Measurements from ENCODE around the gene NPM3. TPM values are rescaled to one million over a fixed set of nuclear protein-coding genes. Genes with fewer than 3 reads are reported as not detected.

NPM3 gene
- total and polyA plus RNA-seq, 2 of the 13 experiments (the other 11 are each of a cell fraction or from before 2014, with no cell fraction given): 47.6 to 129 TPM

DNA sequence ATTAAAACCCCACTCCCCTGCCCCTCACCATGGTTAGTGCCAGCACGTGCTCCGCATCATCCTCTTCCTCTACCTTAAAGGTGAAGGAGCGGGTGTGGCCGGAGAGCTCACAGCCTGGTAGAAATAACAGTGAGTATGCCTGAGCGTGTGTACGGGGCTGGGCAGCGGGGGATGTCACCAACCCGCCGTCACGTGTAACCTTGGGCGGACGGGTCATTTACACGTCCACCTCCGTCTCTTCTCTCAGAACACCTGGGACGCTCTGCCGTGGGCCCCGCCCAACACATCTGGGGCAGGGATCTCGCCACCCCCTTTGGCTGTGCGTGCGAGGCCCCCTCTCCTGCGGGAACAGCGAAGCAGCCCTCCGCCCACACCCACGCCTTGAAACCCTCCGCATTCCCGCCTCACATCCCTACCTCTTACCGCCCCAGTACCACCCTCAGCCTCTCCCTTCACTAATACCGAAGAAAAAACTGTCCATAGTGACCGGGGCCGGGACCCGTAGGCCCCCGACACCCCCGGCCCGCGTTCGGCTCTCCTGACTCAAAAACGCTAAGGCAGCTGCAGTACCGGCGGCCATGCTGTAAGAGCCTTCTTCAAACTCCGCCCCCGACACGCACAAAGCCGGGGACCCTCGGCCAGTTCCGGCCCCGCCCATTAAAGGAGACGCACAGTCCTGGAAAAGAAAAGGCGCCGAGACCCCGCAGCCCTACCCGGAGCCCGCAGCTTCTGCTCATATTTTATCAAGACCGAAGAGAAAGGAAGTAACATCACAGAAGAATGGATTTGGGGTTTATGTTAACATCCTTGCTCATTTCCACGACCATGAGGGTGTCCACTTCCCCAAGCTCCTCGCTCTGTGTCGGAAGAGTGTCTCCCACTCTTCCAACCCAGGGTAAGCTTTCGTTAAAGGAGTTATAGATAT lies at the start of gene NPM3 (continued):
- TF ChIP-seq TBX3 (IDR thresholded peaks at IDR 0.05; ENCODE audit: borderline replicate concordance) (no peak), SRY (CRISPR knock-in tag; IDR thresholded peaks at IDR 0.05) (0 out of 2 replicates have a peak, but pooled peaks have one; percentile 48), SETDB1 (CRISPR knock-in tag; IDR thresholded peaks at IDR 0.05; ENCODE audit: borderline replicate concordance) (no peak), ZNF557 (CRISPR knock-in tag; IDR thresholded peaks at IDR 0.05) (0 out of 2 replicates have a peak, but pooled peaks have one; percentile 39), TAF1 (CRISPR knock-in tag; IDR thresholded peaks at IDR 0.05) (peak; percentile 64; the same call in 1 of the 2 replicates), ZBTB1 (CRISPR knock-in tag; IDR thresholded peaks at IDR 0.05; ENCODE audit: borderline replicate concordance) (no peak), ELF1 (CRISPR knock-in tag; IDR thresholded peaks at IDR 0.05) (peak; percentile 79), ZNF543 (CRISPR knock-in tag; IDR thresholded peaks at IDR 0.05) (0 out of 2 replicates have a peak, but pooled peaks have one; percentile 33), ZNF430 (CRISPR knock-in tag; IDR thresholded peaks at IDR 0.05) (0 out of 2 replicates have a peak, but pooled peaks have one; percentile 51), ZNF605 (CRISPR knock-in tag; IDR thresholded peaks at IDR 0.05) (peak; percentile 63), STAT5B (CRISPR knock-in tag; IDR thresholded peaks at IDR 0.05) (no peak), MXD1 (CRISPR knock-in tag; IDR thresholded peaks at IDR 0.05) (no peak), SP5 (CRISPR knock-in tag; IDR thresholded peaks at IDR 0.05; ENCODE audit: borderline replicate concordance, low read depth) (peak; percentile 33; the same call in 1 of the 2 replicates), KAT7 (CRISPR knock-in tag; IDR thresholded peaks at IDR 0.05; ENCODE audit: borderline replicate concordance) (0 out of 2 replicates have a peak, but pooled peaks have one; percentile 25), THYN1 (CRISPR knock-in tag; IDR thresholded peaks at IDR 0.05; ENCODE audit: borderline replicate concordance, low read depth) (no peak), ZNF33A (CRISPR knock-in tag; IDR thresholded peaks at IDR 0.05; ENCODE audit: borderline replicate concordance) (0 out of 2 replicates have a peak, but pooled peaks have one; percentile 40), ZNF101 (CRISPR knock-in tag; IDR thresholded peaks at IDR 0.05; ENCODE audit: borderline replicate concordance, low read depth) (no peak), HDAC2 (CRISPR knock-in tag; IDR thresholded peaks at IDR 0.05) (0 out of 2 replicates have a peak, but pooled peaks have one; percentile 34), ZNF737 (CRISPR knock-in tag; IDR thresholded peaks at IDR 0.05; ENCODE audit: borderline replicate concordance) (0 out of 2 replicates have a peak, but pooled peaks have one; percentile 39), LCORL (IDR thresholded peaks at IDR 0.05) (no peak), LCORL (CRISPR knock-in tag; IDR thresholded peaks at IDR 0.05) (0 out of 2 replicates have a peak, but pooled peaks have one; percentile 46)
- TF ChIP-seq, protein P1, sequence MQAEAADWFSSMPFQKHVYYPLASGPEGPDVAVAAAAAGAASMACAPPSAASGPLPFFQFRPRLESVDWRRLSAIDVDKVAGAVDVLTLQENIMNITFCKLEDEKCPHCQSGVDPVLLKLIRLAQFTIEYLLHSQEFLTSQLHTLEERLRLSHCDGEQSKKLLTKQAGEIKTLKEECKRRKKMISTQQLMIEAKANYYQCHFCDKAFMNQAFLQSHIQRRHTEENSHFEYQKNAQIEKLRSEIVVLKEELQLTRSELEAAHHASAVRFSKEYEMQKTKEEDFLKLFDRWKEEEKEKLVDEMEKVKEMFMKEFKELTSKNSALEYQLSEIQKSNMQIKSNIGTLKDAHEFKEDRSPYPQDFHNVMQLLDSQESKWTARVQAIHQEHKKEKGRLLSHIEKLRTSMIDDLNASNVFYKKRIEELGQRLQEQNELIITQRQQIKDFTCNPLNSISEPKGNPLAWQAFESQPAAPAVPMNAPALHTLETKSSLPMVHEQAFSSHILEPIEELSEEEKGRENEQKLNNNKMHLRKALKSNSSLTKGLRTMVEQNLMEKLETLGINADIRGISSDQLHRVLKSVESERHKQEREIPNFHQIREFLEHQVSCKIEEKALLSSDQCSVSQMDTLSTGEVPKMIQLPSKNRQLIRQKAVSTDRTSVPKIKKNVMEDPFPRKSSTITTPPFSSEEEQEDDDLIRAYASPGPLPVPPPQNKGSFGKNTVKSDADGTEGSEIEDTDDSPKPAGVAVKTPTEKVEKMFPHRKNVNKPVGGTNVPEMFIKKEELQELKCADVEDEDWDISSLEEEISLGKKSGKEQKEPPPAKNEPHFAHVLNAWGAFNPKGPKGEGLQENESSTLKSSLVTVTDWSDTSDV (CRISPR knock-in tag; IDR thresholded peaks at IDR 0.05): 0 out of 2 replicates have a peak, but pooled peaks have one; percentile 45
- TF ChIP-seq, protein P2, sequence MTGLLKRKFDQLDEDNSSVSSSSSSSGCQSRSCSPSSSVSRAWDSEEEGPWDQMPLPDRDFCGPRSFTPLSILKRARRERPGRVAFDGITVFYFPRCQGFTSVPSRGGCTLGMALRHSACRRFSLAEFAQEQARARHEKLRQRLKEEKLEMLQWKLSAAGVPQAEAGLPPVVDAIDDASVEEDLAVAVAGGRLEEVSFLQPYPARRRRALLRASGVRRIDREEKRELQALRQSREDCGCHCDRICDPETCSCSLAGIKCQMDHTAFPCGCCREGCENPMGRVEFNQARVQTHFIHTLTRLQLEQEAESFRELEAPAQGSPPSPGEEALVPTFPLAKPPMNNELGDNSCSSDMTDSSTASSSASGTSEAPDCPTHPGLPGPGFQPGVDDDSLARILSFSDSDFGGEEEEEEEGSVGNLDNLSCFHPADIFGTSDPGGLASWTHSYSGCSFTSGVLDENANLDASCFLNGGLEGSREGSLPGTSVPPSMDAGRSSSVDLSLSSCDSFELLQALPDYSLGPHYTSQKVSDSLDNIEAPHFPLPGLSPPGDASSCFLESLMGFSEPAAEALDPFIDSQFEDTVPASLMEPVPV (CRISPR knock-in tag; IDR thresholded peaks at IDR 0.05): no peak

Data from HepG2 (cell line).